ENCODE results near the gene CSMD2. TPM values are rescaled to one million over a fixed set of nuclear protein-coding genes. Genes with fewer than 3 reads are reported as not detected.

CSMD2 gene
- total and polyA plus RNA-seq, 4 donors = 0.25 to 2.4 (median 1.7) TPM

GRCh38 chr1:33872275-33872674 is 292.8 kb downstream of the CSMD2 start:
- Histone ChIP-seq H3K4me3 (ENCODE audit: low read length in 2 of 2) (no peak overlapping the region), H3K27me3 (ENCODE audit: control insufficient read depth in 1 of 2, insufficient read depth in 2 of 2, low read length in 1 of 2) (no peaks in the 10 kb centered on the region), H3K4me1 (ENCODE audit: control insufficient read depth in 1 of 2, insufficient read depth in 2 of 2, low read length in 2 of 2) (no peaks in the 10 kb centered on the region), H3K36me3 (ENCODE audit: control insufficient read depth in 1 of 2, insufficient read depth in 2 of 2, low read length in 1 of 2) (no peaks in the 10 kb centered on the region), H3K9me3 (ENCODE audit: control insufficient read depth, low read length) (no peaks in the 10 kb centered on the region), H3K27ac (ENCODE audit: low read depth in 1 of 2, low read length in 2 of 2) (no peak overlapping the region)
- DNase-seq (no peak), ATAC-seq (ENCODE audit: low FRiP score) (no peak)
- intact Hi-C loops (cut with DNase I) = loop anchor here in 1 of 2 donors (10.0 kb wide), 1 partner anchor 293 kb away; the partner anchor contains the start of gene CSMD2

- 88 to 90% methylated on average over 1 of the region's 1 CpG for WGBS, 2 donors
Observed at GRCh38 chr1:33867684-33868083, 297.3 kb downstream of the CSMD2 start.

GRCh38 chr1:33866281-33866680 is 298.7 kb downstream of the CSMD2 start:
- no peak overlapping the region for H3K4me3 ChIP-seq (ENCODE audit: low read length in 2 of 2)
- no peaks in the 10 kb centered on the region for H3K4me1 ChIP-seq (ENCODE audit: control insufficient read depth in 1 of 2, insufficient read depth in 2 of 2, low read length in 2 of 2)
- 24 to 29% methylated on average over 6 of the region's 6 CpGs for WGBS, 2 donors
- no peaks in the 10 kb centered on the region for H3K36me3 ChIP-seq (ENCODE audit: control insufficient read depth in 1 of 2, insufficient read depth in 2 of 2, low read length in 1 of 2)
- no peak overlapping the region for H3K27ac ChIP-seq (ENCODE audit: low read depth in 1 of 2, low read length in 2 of 2)
- no peak for DNase-seq
- intact Hi-C loops (cut with DNase I) = no loop called here
- no peak for ATAC-seq (ENCODE audit: low FRiP score)
- H3K27me3 ChIP-seq (ENCODE audit: control insufficient read depth in 1 of 2, insufficient read depth in 2 of 2, low read length in 1 of 2) = no peaks in the 10 kb centered on the region
- H3K9me3 ChIP-seq (ENCODE audit: control insufficient read depth, low read length) = no peaks in the 10 kb centered on the region

More at GRCh38 chr1:33867684-33868083, 297.3 kb downstream of the CSMD2 start:
- no peaks in the 10 kb centered on the region for H3K9me3 ChIP-seq (ENCODE audit: control insufficient read depth, low read length)
- H3K27ac ChIP-seq (ENCODE audit: low read depth in 1 of 2, low read length in 2 of 2) = no peak overlapping the region
- ATAC-seq (ENCODE audit: low FRiP score) = no peak
- DNase-seq = no peak
- H3K36me3 ChIP-seq (ENCODE audit: control insufficient read depth in 1 of 2, insufficient read depth in 2 of 2, low read length in 1 of 2) = no peaks in the 10 kb centered on the region
- intact Hi-C loops (cut with DNase I) = no loop called here
- H3K27me3 ChIP-seq (ENCODE audit: control insufficient read depth in 1 of 2, insufficient read depth in 2 of 2, low read length in 1 of 2) = no peaks in the 10 kb centered on the region
- H3K4me3 ChIP-seq (ENCODE audit: low read length in 2 of 2) = no peak overlapping the region
- H3K4me1 ChIP-seq (ENCODE audit: control insufficient read depth in 1 of 2, insufficient read depth in 2 of 2, low read length in 2 of 2) = no peaks in the 10 kb centered on the region

GRCh38 chr1:33864460-33865389 is 300.3 kb downstream of the CSMD2 start:
- Histone ChIP-seq H3K4me3 (ENCODE audit: low read length in 2 of 2) (no peak overlapping the region), H3K27ac (ENCODE audit: low read depth in 1 of 2, low read length in 2 of 2) (no peak overlapping the region), H3K36me3 (ENCODE audit: control insufficient read depth in 1 of 2, insufficient read depth in 2 of 2, low read length in 1 of 2) (no peaks in the 10 kb centered on the region), H3K27me3 (ENCODE audit: control insufficient read depth in 1 of 2, insufficient read depth in 2 of 2, low read length in 1 of 2) (no peaks in the 10 kb centered on the region), H3K9me3 (ENCODE audit: control insufficient read depth, low read length) (no peaks in the 10 kb centered on the region), H3K4me1 (ENCODE audit: control insufficient read depth in 1 of 2, insufficient read depth in 2 of 2, low read length in 2 of 2) (no peaks in the 10 kb centered on the region)
- DNase-seq (no peak), ATAC-seq (ENCODE audit: low FRiP score) (no peak)
- 52 to 66% methylated on average over 14 of the region's 14 CpGs for WGBS, 2 donors
- intact Hi-C loops (cut with DNase I) = no loop called here

- Histone ChIP-seq H3K36me3 (ENCODE audit: control insufficient read depth in 1 of 2, insufficient read depth in 2 of 2, low read length in 1 of 2) (no peaks in the 10 kb centered on the region), H3K9me3 (ENCODE audit: control insufficient read depth, low read length) (no peaks in the 10 kb centered on the region), H3K27me3 (ENCODE audit: control insufficient read depth in 1 of 2, insufficient read depth in 2 of 2, low read length in 1 of 2) (no peaks in the 10 kb centered on the region), H3K4me3 (ENCODE audit: low read length in 2 of 2) (no peak within 1 kb of the TSS), H3K4me1 (ENCODE audit: control insufficient read depth in 1 of 2, insufficient read depth in 2 of 2, low read length in 2 of 2) (no peaks in the 10 kb centered on the region), H3K27ac (ENCODE audit: low read depth in 1 of 2, low read length in 2 of 2) (no peak within 1 kb of the TSS)
- intact Hi-C loops (cut with DNase I) = no loop called here
- DNase-seq (no peak), ATAC-seq (ENCODE audit: low FRiP score) (no peak)
- WGBS, 2 donors = 80 to 85% methylated on average over 3 of the region's 3 CpGs
Observed at GRCh38 chr1:33863779-33864178, 301.3 kb downstream of the CSMD2 start, which contains the start of gene HMGB4. Gene HMGB4 (plus strand): TSS chr1:33864079. CDS start chr1:33864192, 113 bp downstream.

GRCh38 chr1:33860671-33861070 is 304.4 kb downstream of the CSMD2 start:
- Histone ChIP-seq H3K27me3 (ENCODE audit: control insufficient read depth in 1 of 2, insufficient read depth in 2 of 2, low read length in 1 of 2) (peaks cover 0 to 6% of the 10 kb centered on the region in 2 donors), H3K4me1 (ENCODE audit: control insufficient read depth in 1 of 2, insufficient read depth in 2 of 2, low read length in 2 of 2) (no peaks in the 10 kb centered on the region), H3K27ac (ENCODE audit: low read depth in 1 of 2, low read length in 2 of 2) (no peak overlapping the region), H3K4me3 (ENCODE audit: low read length in 2 of 2) (no peak overlapping the region), H3K9me3 (ENCODE audit: control insufficient read depth, low read length) (no peaks in the 10 kb centered on the region), H3K36me3 (ENCODE audit: control insufficient read depth in 1 of 2, insufficient read depth in 2 of 2, low read length in 1 of 2) (no peaks in the 10 kb centered on the region)
- DNase-seq = no peak
- WGBS, 2 donors = 47 to 54% methylated on average over 2 of the region's 2 CpGs
- ATAC-seq (ENCODE audit: low FRiP score) = no peak
- intact Hi-C loops (cut with DNase I) = no loop called here

- Histone ChIP-seq H3K36me3 (ENCODE audit: control insufficient read depth in 1 of 2, insufficient read depth in 2 of 2, low read length in 1 of 2) (no peaks in the 10 kb centered on the region), H3K4me1 (ENCODE audit: control insufficient read depth in 1 of 2, insufficient read depth in 2 of 2, low read length in 2 of 2) (no peaks in the 10 kb centered on the region), H3K27me3 (ENCODE audit: control insufficient read depth in 1 of 2, insufficient read depth in 2 of 2, low read length in 1 of 2) (peaks cover 0 to 8% of the 10 kb centered on the region in 2 donors), H3K27ac (ENCODE audit: low read depth in 1 of 2, low read length in 2 of 2) (no peak overlapping the region), H3K4me3 (ENCODE audit: low read length in 2 of 2) (no peak overlapping the region), H3K9me3 (ENCODE audit: control insufficient read depth, low read length) (no peaks in the 10 kb centered on the region)
- DNase-seq = no peak
- intact Hi-C loops (cut with DNase I) = no loop called here
- WGBS, 2 donors = 92% methylated on average over 5 of the region's 5 CpGs
- no peak for ATAC-seq (ENCODE audit: low FRiP score)
Observed at GRCh38 chr1:33854091-33854490, 310.9 kb downstream of the CSMD2 start.

GRCh38 chr1:33853431-33853830 is 311.6 kb downstream of the CSMD2 start:
- intact Hi-C loops (cut with DNase I) = no loop called here
- Histone ChIP-seq H3K4me1 (ENCODE audit: control insufficient read depth in 1 of 2, insufficient read depth in 2 of 2, low read length in 2 of 2) (no peaks in the 10 kb centered on the region), H3K36me3 (ENCODE audit: control insufficient read depth in 1 of 2, insufficient read depth in 2 of 2, low read length in 1 of 2) (no peaks in the 10 kb centered on the region), H3K27me3 (ENCODE audit: control insufficient read depth in 1 of 2, insufficient read depth in 2 of 2, low read length in 1 of 2) (peaks cover 0 to 7% of the 10 kb centered on the region in 2 donors), H3K9me3 (ENCODE audit: control insufficient read depth, low read length) (no peaks in the 10 kb centered on the region), H3K4me3 (ENCODE audit: low read length in 2 of 2) (no peak overlapping the region), H3K27ac (ENCODE audit: low read depth in 1 of 2, low read length in 2 of 2) (no peak overlapping the region)
- WGBS, 2 donors = 17 to 25% methylated on average over 1 of the region's 1 CpG
- ATAC-seq (ENCODE audit: low FRiP score) (no peak), DNase-seq (no peak)

- H3K27ac ChIP-seq (ENCODE audit: low read depth in 1 of 2, low read length in 2 of 2) = no peak overlapping the region
- peaks cover 0 to 7% of the 10 kb centered on the region in 2 donors for H3K27me3 ChIP-seq (ENCODE audit: control insufficient read depth in 1 of 2, insufficient read depth in 2 of 2, low read length in 1 of 2)
- no peak overlapping the region for H3K4me3 ChIP-seq (ENCODE audit: low read length in 2 of 2)
- intact Hi-C loops (cut with DNase I) = no loop called here
- no peak for DNase-seq
- ATAC-seq (ENCODE audit: low FRiP score) = no peak
- H3K36me3 ChIP-seq (ENCODE audit: control insufficient read depth in 1 of 2, insufficient read depth in 2 of 2, low read length in 1 of 2) = no peaks in the 10 kb centered on the region
- no peaks in the 10 kb centered on the region for H3K4me1 ChIP-seq (ENCODE audit: control insufficient read depth in 1 of 2, insufficient read depth in 2 of 2, low read length in 2 of 2)
- no peaks in the 10 kb centered on the region for H3K9me3 ChIP-seq (ENCODE audit: control insufficient read depth, low read length)
Observed at GRCh38 chr1:33852711-33853110, 312.3 kb downstream of the CSMD2 start.
